Esophagus muscularis mucosa (tissue), 4 donors: ENCODE data around the gene FFAR2. TPM values are rescaled to one million over a fixed set of nuclear protein-coding genes. Genes with fewer than 3 reads are reported as not detected.

Source experiments
- DNase-seq: peaks from one replicate; pipeline ENCODE4 v3.0.0-alpha.2; 2017; ENCODE audit errors: extremely low spot score
- H3K27ac ChIP-seq, 4 donors: fragments of 200-600 bp; sonication (generic); replicated peaks in 1 of 4; 1 replicate in 3 of 4; 2 replicates in 1 of 4; pipeline ENCODE4 v1.5.1; 2016 to 2019; ENCODE audit warnings: mild to moderate bottlenecking in 1 of 4
- H3K27me3 ChIP-seq, 4 donors: fragments of 200-600 bp; sonication (generic); one replicate each; pipeline versions ENCODE4 v1.5.1 to v1.6.0; 2016 to 2019
- H3K36me3 ChIP-seq, 4 donors: fragments of 200-600 bp; sonication (generic); one replicate each; pipeline ENCODE4 v1.5.1; 2016 to 2019
- H3K4me1 ChIP-seq, 4 donors: fragments of 200-600 bp; sonication (generic); one replicate each; pipeline ENCODE4 v1.5.1; 2016 to 2019
- H3K4me3 ChIP-seq, 4 donors: fragments of 200-600 bp; sonication (generic); 1 replicate in 2 of 4; 2 replicates in 2 of 4; pipeline ENCODE4 v1.5.1; 2016 to 2019; ENCODE audit warnings: mild to moderate bottlenecking in 4 of 4, moderate library complexity in 1 of 4
- H3K9me3 ChIP-seq, 4 donors: fragments of 200-600 bp; sonication (generic); 1 replicate in 3 of 4; 2 replicates in 1 of 4; pipeline ENCODE4 v1.5.1; 2016 to 2019
- CTCF ChIP-seq, 3 experiments: fragments of 200-600 bp in 2 of 3; fragments of 450-650 bp in 1 of 3; sonication (generic) in 2 of 3; IDR thresholded peaks; one replicate each; pipeline ENCODE4 v1.5.1; 2017 to 2019; ENCODE audit warnings: antibody characterized with exemption in 3 of 3, mild to moderate bottlenecking in 2 of 3, moderate library complexity in 1 of 3
- EP300 ChIP-seq: sonication (generic); formaldehyde crosslinking; IDR thresholded peaks from one replicate; pipeline ENCODE4 v1.6.1; 2017; ENCODE audit warnings: antibody characterized with exemption
- POLR2A ChIP-seq: fragments of 450-650 bp; IDR thresholded peaks from one replicate; pipeline ENCODE4 v1.6.1; 2017; ENCODE audit warnings: antibody characterized with exemption, moderate library complexity, mild to moderate bottlenecking, low read depth
- POLR2AphosphoS5 ChIP-seq, 2 donors: sonication (generic); formaldehyde crosslinking; IDR thresholded peaks; one replicate each; pipeline ENCODE4 v1.6.1; 2017; ENCODE audit warnings: antibody characterized with exemption in 2 of 2
- WGBS: methylation state at CpG from one replicate; pipeline ENCODE4 v1.1.5; 2018; 5-methylcytosine and 5-hydroxymethylcytosine counted together
- intact Hi-C: fragments of 100-400 bp; cut with DNase I; formaldehyde crosslinking; loops from one replicate; pipeline ENCODE4 v1.15.1; 2023
- total RNA-seq, 4 donors: library from RNA; depleted of rRNA; stranded (reverse); fragments of >200 nt; gene quantifications; one replicate each; pipeline versions ENCODE4 v1.1.0 to v1.2.1, GENCODE V29; 2016

FFAR2 gene
- total RNA-seq, 4 donors from 2014 or later: 1.7 TPM; not detected in 3

- Histone ChIP-seq H3K27me3 (peaks cover 0 to 32% (median 0%) of the 10 kb centered on the region in 4 donors), H3K9me3 (no peaks in the 10 kb centered on the region), H3K27ac (no peak overlapping the region), H3K4me3 (no peak overlapping the region), H3K36me3 (no peaks in the 10 kb centered on the region), H3K4me1 (no peaks in the 10 kb centered on the region)
- intact Hi-C loops: no loop called here
- TF ChIP-seq CTCF (IDR thresholded peaks at IDR 0.05): no peak
- no peak for TF ChIP-seq EP300
- no peak for TF ChIP-seq POLR2AphosphoS5 (IDR thresholded peaks at IDR 0.05)
- no peak for TF ChIP-seq POLR2A
- WGBS: 85% methylated on average over 13 of the region's 13 CpGs
- no peak for DNase-seq
These were observed 39.5 kb upstream of the FFAR2 start for GRCh38 chr19:35408284-35409171.

- no peaks in the 10 kb centered on the region for H3K36me3 ChIP-seq
- TF ChIP-seq EP300 (no peak), POLR2A (no peak), CTCF (IDR thresholded peaks at IDR 0.05) (no peak), POLR2AphosphoS5 (IDR thresholded peaks at IDR 0.05) (no peak)
- H3K27me3 ChIP-seq: peaks cover 0 to 39% (median 0%) of the 10 kb centered on the region in 4 donors
- H3K4me3 ChIP-seq: no peak overlapping the region
- WGBS: 73% methylated on average over 5 of the region's 5 CpGs
- H3K9me3 ChIP-seq: no peaks in the 10 kb centered on the region
- intact Hi-C loops: no loop called here
- H3K27ac ChIP-seq: no peak overlapping the region
- H3K4me1 ChIP-seq: no peaks in the 10 kb centered on the region
- DNase-seq: no peak
These were observed 38.9 kb upstream of the FFAR2 start for GRCh38 chr19:35409191-35409590.

DNA sequence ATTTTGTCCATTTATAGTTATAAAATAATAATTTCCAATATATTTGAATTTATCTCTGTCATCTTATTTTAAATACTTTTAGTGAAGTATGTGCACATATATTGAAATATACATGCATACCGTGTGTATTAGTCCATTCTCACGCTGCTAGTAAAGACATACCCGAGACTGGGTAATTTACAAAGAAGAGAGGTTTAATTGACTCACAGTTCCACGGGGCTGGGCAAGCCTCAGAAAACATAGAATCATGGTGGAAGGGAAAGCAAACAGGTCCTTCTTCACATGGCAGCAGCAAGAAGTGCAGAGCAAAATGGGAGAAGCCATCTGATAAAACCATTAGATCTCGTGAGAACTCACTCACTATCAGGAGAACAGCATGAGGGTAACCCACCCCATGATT lies 37.6 kb upstream of the FFAR2 start:
- H3K27me3 ChIP-seq: peaks cover 0 to 51% (median 0%) of the 10 kb centered on the region in 4 donors
- DNase-seq: no peak
- WGBS: 82% methylated on average over 5 of the region's 5 CpGs

DNA sequence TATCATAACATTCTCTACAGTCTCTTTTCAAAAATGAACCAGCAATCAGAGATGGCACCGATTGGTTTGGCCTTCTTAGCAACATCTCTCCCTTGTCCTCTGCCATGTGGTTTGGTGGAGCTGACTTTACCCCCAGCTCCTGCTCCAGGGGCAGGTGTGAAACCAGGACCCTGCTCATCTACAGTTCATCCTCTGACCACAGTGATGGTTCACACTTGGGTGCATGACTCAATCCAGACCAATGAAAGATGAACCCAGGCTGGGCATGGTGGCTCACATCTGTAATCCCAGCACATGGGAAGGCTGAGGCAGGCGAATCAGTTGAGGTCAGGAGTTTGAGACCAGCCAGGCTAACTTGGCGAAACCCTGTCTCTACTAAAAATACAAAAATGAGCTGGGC lies 33.6 kb upstream of the FFAR2 start:
- Histone ChIP-seq H3K27me3 (peaks cover 0 to 60% (median 2%) of the 10 kb centered on the region in 4 donors), H3K27ac (no peak overlapping the region), H3K4me3 (no peak overlapping the region), H3K9me3 (no peaks in the 10 kb centered on the region), H3K36me3 (no peaks in the 10 kb centered on the region), H3K4me1 (no peaks in the 10 kb centered on the region)
- 85% methylated on average over 3 of the region's 3 CpGs for WGBS
- intact Hi-C loops: no loop called here
- TF ChIP-seq POLR2AphosphoS5 (IDR thresholded peaks at IDR 0.05) (no peak), POLR2A (no peak), CTCF (IDR thresholded peaks at IDR 0.05) (no peak), EP300 (no peak)
- no peak for DNase-seq

More for the DNA sequence above, 37.6 kb upstream of the FFAR2 start:
- TF ChIP-seq POLR2AphosphoS5 (IDR thresholded peaks at IDR 0.05): no peak
- no peak for TF ChIP-seq POLR2A
- TF ChIP-seq EP300: no peak
- no peak for TF ChIP-seq CTCF (IDR thresholded peaks at IDR 0.05)
- H3K4me3 ChIP-seq: no peak overlapping the region
- H3K4me1 ChIP-seq: no peaks in the 10 kb centered on the region
- no peaks in the 10 kb centered on the region for H3K36me3 ChIP-seq
- H3K9me3 ChIP-seq: no peaks in the 10 kb centered on the region
- intact Hi-C loops: no loop called here
- H3K27ac ChIP-seq: no peak overlapping the region
